H1 (cell line): ENCODE measurements around the gene MTAP. TPM values are rescaled to one million over a fixed set of nuclear protein-coding genes. Genes with fewer than 3 reads are reported as not detected.
"Not testable (repeated sequence)": the region's sequence is repeated elsewhere in the genome, so short reads cannot be mapped to it uniquely, and the experiment has no call there.

Experiments
- CTCF ChIA-PET: fragments of 300-600 bp; sonication (Branson Sonifier 250); formaldehyde crosslinking; loops from one replicate; lab custom pipeline; 2021; ENCODE audit not compliant: partially characterized antibody; lab: Charles Lee
- POLR2A ChIA-PET: fragments of 300-600 bp; sonication (Branson Sonifier 250); formaldehyde crosslinking; loops from one replicate; lab custom pipeline; 2021; ENCODE audit warnings: inconsistent platforms; ENCODE audit not compliant: partially characterized antibody; lab: Charles Lee
- DNase-seq, 2 experiments: peaks; one replicate each; pipeline versions ENCODE4 v3.0.0 to v3.0.0-alpha.2; 2010 to 2022; ENCODE audit warnings: low spot score in 2 of 2, low read depth in 1 of 2, mixed read lengths in 1 of 2
- FAIRE-seq: peaks from 2 replicates; lab custom pipeline; 2011; peaks lifted over from hg19 to GRCh38; lab: Jason Lieb, UNC
- H2AFZ ChIP-seq: 2 replicates; pipeline ENCODE4 v1.8.1; 2012; ENCODE audit warnings: low read length, inconsistent platforms
- H2AK5ac ChIP-seq: 2 replicates; pipeline ENCODE4 v1.6.1; 2013; ENCODE audit warnings: low read depth, low read length
- H2BK120ac ChIP-seq: replicated peaks from 2 replicates; pipeline ENCODE3; 2013; ENCODE audit warnings: low read depth, low read length, inconsistent platforms
- H2BK12ac ChIP-seq: 2 replicates; pipeline ENCODE4 v1.6.1; 2013; ENCODE audit warnings: low read depth, low read length
- H2BK15ac ChIP-seq: 2 replicates; pipeline ENCODE4 v1.6.1; 2013; ENCODE audit warnings: low read length
- H2BK20ac ChIP-seq: 2 replicates; pipeline ENCODE4 v1.6.1; 2013; ENCODE audit warnings: low read length
- H2BK5ac ChIP-seq: 2 replicates; pipeline ENCODE4 v1.6.1; 2013; ENCODE audit warnings: low read depth, low read length
- H3K14ac ChIP-seq: 2 replicates; pipeline ENCODE4 v1.6.1; 2013; ENCODE audit warnings: inconsistent platforms; ENCODE audit not compliant: insufficient read length
- H3K18ac ChIP-seq: 2 replicates; pipeline ENCODE4 v1.6.1; 2013; ENCODE audit warnings: low read length; ENCODE audit errors: extremely low read depth
- H3K23ac ChIP-seq: 2 replicates; pipeline ENCODE4 v1.6.1; 2013; ENCODE audit warnings: inconsistent platforms; ENCODE audit not compliant: insufficient read length
- H3K23me2 ChIP-seq: 2 replicates; pipeline ENCODE4 v1.6.1; 2013; ENCODE audit warnings: low read depth, low read length
- H3K27ac ChIP-seq: 2 replicates; pipeline ENCODE4 v1.6.1; 2011; ENCODE audit warnings: low read depth, low read length, inconsistent platforms
- H3K27me3 ChIP-seq, 4 experiments: replicated peaks in 1 of 4; 1 replicate in 1 of 4; 2 replicates in 3 of 4; pipeline versions ENCODE4 v1.6.1 to v1.8.1; 2011 to 2013; ENCODE audit warnings: low read length in 3 of 4, mild to moderate bottlenecking in 3 of 4, inconsistent platforms in 2 of 4, mixed read lengths in 2 of 4, moderate library complexity in 1 of 4; ENCODE audit not compliant: control insufficient read depth in 3 of 4, insufficient read depth in 3 of 4; ENCODE audit errors: extremely low read depth in 1 of 4
- H3K36me3 ChIP-seq, 4 experiments: 2 replicates each; pipeline versions ENCODE4 v1.6.1 to v1.8.1; 2011 to 2013; ENCODE audit warnings: mild to moderate bottlenecking in 4 of 4, low read length in 3 of 4, moderate library complexity in 2 of 4, control low read depth in 1 of 4, inconsistent platforms in 1 of 4; ENCODE audit not compliant: insufficient read depth in 4 of 4, control insufficient read depth in 2 of 4
- H3K4ac ChIP-seq: replicated peaks from 2 replicates; pipeline ENCODE3; 2013; ENCODE audit warnings: low read length, low read depth, mixed read lengths, inconsistent platforms; ENCODE audit not compliant: insufficient read length
- H3K4me1 ChIP-seq, 4 experiments: replicated peaks in 1 of 4; 1 replicate in 1 of 4; 2 replicates in 3 of 4; pipeline versions ENCODE4 v1.6.1 to v1.8.1; 2011 to 2013; ENCODE audit warnings: low read length in 3 of 4, inconsistent platforms in 2 of 4, mixed read lengths in 1 of 4; ENCODE audit not compliant: insufficient read depth in 4 of 4, control insufficient read depth in 3 of 4
- H3K4me2 ChIP-seq, 2 experiments: 2 replicates each; pipeline versions ENCODE4 v1.6.1 to v1.8.1; 2011 to 2013; ENCODE audit warnings: low read depth in 2 of 2, low read length in 2 of 2, control low read depth in 1 of 2, inconsistent platforms in 1 of 2, mild to moderate bottlenecking in 1 of 2; ENCODE audit not compliant: insufficient read depth in 1 of 2
- H3K4me3 ChIP-seq, 4 experiments: fragments of 200-600, 300-600 bp in 1 of 4; sonication (generic), shearing (Covaris generic), sonication (Bioruptor Twin) in 1 of 4; 2 replicates each; pipeline versions ENCODE4 v1.5.1 to v1.8.1; 2011 to 2016; ENCODE audit warnings: low read length in 4 of 4, low read depth in 3 of 4, control low read depth in 2 of 4, inconsistent platforms in 2 of 4, mild to moderate bottlenecking in 2 of 4, mixed read lengths in 1 of 4, moderate library complexity in 1 of 4; ENCODE audit not compliant: insufficient read depth in 2 of 4; ENCODE audit errors: extremely low read depth in 1 of 4
- H3K56ac ChIP-seq: replicated peaks from 2 replicates; pipeline ENCODE3; 2013; ENCODE audit warnings: low read depth, mild to moderate bottlenecking, mixed read lengths, low read length, inconsistent platforms; ENCODE audit not compliant: insufficient read length
- H3K79me1 ChIP-seq: 2 replicates; pipeline ENCODE4 v1.6.1; 2013; ENCODE audit warnings: low read depth, low read length, control low read depth
- H3K79me2 ChIP-seq, 2 experiments: 2 replicates each; pipeline versions ENCODE4 v1.6.1 to v1.8.1; 2012 to 2013; ENCODE audit warnings: low read length in 2 of 2, mild to moderate bottlenecking in 2 of 2, inconsistent platforms in 1 of 2; ENCODE audit not compliant: insufficient read depth in 2 of 2, control insufficient read depth in 1 of 2
- H3K9ac ChIP-seq, 4 experiments: replicated peaks in 1 of 4; 1 replicate in 1 of 4; 2 replicates in 3 of 4; pipeline versions ENCODE4 v1.6.1 to v1.8.1; 2011 to 2013; ENCODE audit warnings: low read depth in 3 of 4, low read length in 3 of 4, control low read depth in 2 of 4, mild to moderate bottlenecking in 2 of 4, moderate library complexity in 2 of 4, inconsistent platforms in 1 of 4; ENCODE audit errors: extremely low read depth in 1 of 4
- H3K9me3 ChIP-seq, 2 experiments: 2 replicates each; pipeline versions ENCODE4 v1.6.1 to v1.8.1; 2012 to 2013; ENCODE audit warnings: mild to moderate bottlenecking in 2 of 2, moderate library complexity in 2 of 2, control low read depth in 1 of 2, inconsistent platforms in 1 of 2, low read depth in 1 of 2, low read length in 1 of 2, mixed read lengths in 1 of 2; ENCODE audit not compliant: insufficient read depth in 2 of 2
- H4K20me1 ChIP-seq, 2 experiments: replicated peaks in 1 of 2; 2 replicates each; pipeline versions ENCODE3 to v1.8.1; 2011 to 2013; ENCODE audit warnings: inconsistent platforms in 2 of 2, low read length in 2 of 2, mild to moderate bottlenecking in 1 of 2; ENCODE audit not compliant: insufficient read depth in 2 of 2, control insufficient read depth in 1 of 2
- H4K5ac ChIP-seq: 2 replicates; pipeline ENCODE4 v1.6.1; 2013; ENCODE audit warnings: low read length, low read depth, mixed read lengths, inconsistent platforms; ENCODE audit not compliant: insufficient read length
- H4K8ac ChIP-seq: 2 replicates; pipeline ENCODE4 v1.8.0; 2013; ENCODE audit warnings: mild to moderate bottlenecking, moderate library complexity, low read length, inconsistent platforms; ENCODE audit not compliant: insufficient read depth; ENCODE audit errors: extremely low read depth
- H4K91ac ChIP-seq: replicated peaks from 2 replicates; pipeline ENCODE3; 2013; ENCODE audit warnings: low read length, mixed read lengths, inconsistent platforms; ENCODE audit not compliant: insufficient read length
- WGBS, 2 experiments: shearing (Covaris generic) in 1 of 2; methylation state at CpG; one replicate each; pipeline versions ENCODE4 v1.1.6 to v1.1.7; 2013 to 2015; ENCODE audit warnings: low lambda C conversion rate in 2 of 2, mixed read lengths in 2 of 2, inconsistent platforms in 1 of 2, low coverage in 1 of 2, missing lambda C conversion rate in 1 of 2; ENCODE audit not compliant: insufficient replicate concordance in 2 of 2, insufficient coverage in 1 of 2, insufficient read length in 1 of 2; ENCODE audit errors: extremely low coverage in 1 of 2, missing lambda C conversion rate in 1 of 2; 5-methylcytosine and 5-hydroxymethylcytosine counted together
- polyA plus RNA-seq, 7 experiments: library from polyadenylated mRNA; depleted of rRNA in 3 of 7; stranded (reverse) in 5 of 7; unstranded in 2 of 7; fragments of >200 nt in 5 of 7; fragments of 200-250 nt in 2 of 7; gene quantifications; 1 replicate in 5 of 7; 2 replicates in 1 of 7; 4 replicates in 1 of 7; pipeline versions ENCODE4 v1.2.1 to v1.2.3, GENCODE V29; 2011 to 2013; ENCODE audit warnings: missing spikeins in 2 of 7, mixed read lengths in 2 of 7
- total RNA-seq: library from RNA; stranded (reverse); fragmentation: NEBNext Ultra II Directional; extraction: Animal tissue kit (Norgen Biotek cat#: 25700); gene quantifications from 2 replicates; pipeline ENCODE4 v1.2.1, GENCODE V29; 2021

MTAP gene
- total and polyA plus RNA-seq, 2 of the 8 experiments (the other 6 are each of a cell fraction or from before 2014, with no cell fraction given): 16.4 to 100 TPM

GRCh38 chr9:21959268-21959667, 156.8 kb downstream of the MTAP start:
- H2BK15ac ChIP-seq, H3K56ac ChIP-seq, H3K79me2 ChIP-seq, H2BK12ac ChIP-seq, H3K4me2 ChIP-seq, H2BK20ac ChIP-seq, H3K23ac ChIP-seq, H3K79me1 ChIP-seq, H3K9ac ChIP-seq, H4K5ac ChIP-seq, H3K14ac ChIP-seq, FAIRE-seq, H4K8ac ChIP-seq, H3K4me3 ChIP-seq, H3K9me3 ChIP-seq, CTCF ChIA-PET, H2BK120ac ChIP-seq, H2AK5ac ChIP-seq, H4K91ac ChIP-seq, H3K4me1 ChIP-seq, H3K4ac ChIP-seq, H3K23me2 ChIP-seq, H2BK5ac ChIP-seq, H3K36me3 ChIP-seq, H3K18ac ChIP-seq, H2AFZ ChIP-seq, H3K27ac ChIP-seq, H4K20me1 ChIP-seq, DNase-seq: not testable (repeated sequence)
- WGBS, 2 experiments: 93% methylated on average over 11 of the region's 33 CpGs; no CpG with 5 or more reads in 1 of the 2 experiments
- H3K27me3 ChIP-seq: peaks cover 1 to 17% (median 8%) of the 10 kb centered on the region in 4 experiments
- POLR2A ChIA-PET: interaction anchor here (1.2 kb wide), 1 partner anchor 50 kb away, joined by 4 read pairs; the partner anchor contains the start of gene CDKN2B
